Articular chondrocyte of knee joint (primary cell): ENCODE results near the gene TARM1. TPM values are rescaled to one million over a fixed set of nuclear protein-coding genes. Genes with fewer than 3 reads are reported as not detected.

Source experiments
- small RNA-seq: library from RNA; depleted of rRNA; stranded (forward); fragments of <200 nt; gene quantifications from one replicate; pipeline ENCODE3, GENCODE V24; 2012
- total RNA-seq: library from RNA; depleted of rRNA; stranded (reverse); fragments of >200 nt; gene quantifications from 2 replicates; pipeline ENCODE4 v1.2.3, GENCODE V29; 2012

Gene TARM1
- total RNA-seq: not detected in 2 replicates

GRCh38 chr19:54081032-54081431, at the start of gene TARM1:
Gene TARM1, minus strand, starts transcription at chr19:54081365. Its CDS starts 25 bp downstream, at chr19:54081340.

GRCh38 chr19:54115109-54116063, 34.2 kb upstream of the TARM1 start, which contains the start of the genes PRPF31 and TFPT:
Gene PRPF31, plus strand, starts transcription at chr19:54115754. Its CDS starts 2,525 bp downstream, at chr19:54118279.
Gene TFPT, minus strand, starts transcription at chr19:54115657. Its CDS starts 388 bp downstream, at chr19:54115269.

GRCh38 chr19:54102421-54103169, 21.4 kb upstream of the TARM1 start, which contains the start of gene NDUFA3:
Gene NDUFA3, plus strand, starts transcription at chr19:54102855. Its CDS starts 24 bp downstream, at chr19:54102879.

GRCh38 chr19:54100561-54100960, 19.4 kb upstream of the TARM1 start, which contains the start of gene OSCAR:
Gene OSCAR, minus strand, starts transcription at chr19:54100803. Its CDS starts 11 bp downstream, at chr19:54100792.

GRCh38 chr19:54063350-54064116, 17.6 kb downstream of the TARM1 start, which contains the start of gene VSTM1:
Gene VSTM1, minus strand, starts transcription at chr19:54063897. Its CDS starts 120 bp downstream, at chr19:54063777.

Small RNA genes lying within 50 kb of the gene (small RNA-seq; reads per million reads assigned to genes)
- gene AC012314.20: not detected

Other genes starting within 250 kb of the TARM1 start
- gene MYADM, start 213.5 kb downstream of the TARM1 start, total RNA-seq: 30.8 and 31.2 TPM in 2 replicates
- not detected in 2 replicates for gene PRKCG, start 199.2 kb downstream of the TARM1 start, total RNA-seq
- gene CACNG7, start 172.1 kb downstream of the TARM1 start, total RNA-seq: not detected in 2 replicates
- not detected in 2 replicates for gene CACNG8, start 118.4 kb downstream of the TARM1 start, total RNA-seq
- not detected in 2 replicates for gene CACNG6, start 89.7 kb downstream of the TARM1 start, total RNA-seq
- gene VSTM1, start 17.5 kb downstream of the TARM1 start, total RNA-seq: not detected in 2 replicates
- gene OSCAR, start 19.4 kb upstream of the TARM1 start, total RNA-seq: 0.11 and 0.39 TPM in 2 replicates
- 8.8 and 12.0 TPM in 2 replicates for gene NDUFA3, start 21.5 kb upstream of the TARM1 start, total RNA-seq
- gene TFPT, start 34.3 kb upstream of the TARM1 start, total RNA-seq: 8.4 and 9.1 TPM in 2 replicates
- 36.2 and 39.2 TPM in 2 replicates for gene PRPF31, start 34.4 kb upstream of the TARM1 start, total RNA-seq
- 6.9 and 9.7 TPM in 2 replicates for gene CNOT3, start 56.4 kb upstream of the TARM1 start, total RNA-seq
- gene LENG1, start 78.4 kb upstream of the TARM1 start, total RNA-seq: 3.9 and 5.7 TPM in 2 replicates
- gene TMC4, start 91.8 kb upstream of the TARM1 start, total RNA-seq: 1.0 TPM in 1 of 2 replicates, not detected in the other
- gene MBOAT7, start 108.2 kb upstream of the TARM1 start, total RNA-seq: 25.2 and 25.8 TPM in 2 replicates
- gene TSEN34, start 109.9 kb upstream of the TARM1 start, total RNA-seq: 34.3 and 37.2 TPM in 2 replicates
- gene RPS9, start 119.5 kb upstream of the TARM1 start, total RNA-seq: 1,386 and 1,444 TPM in 2 replicates
- not detected in 2 replicates for gene LILRB3, start 141.6 kb upstream of the TARM1 start, total RNA-seq
- gene LILRA6, start 161.4 kb upstream of the TARM1 start, total RNA-seq: not detected in 2 replicates
- gene LILRB5, start 175.9 kb upstream of the TARM1 start, total RNA-seq: not detected in 2 replicates
- gene LILRB2, start 199.7 kb upstream of the TARM1 start, total RNA-seq: not detected in 2 replicates
- gene LILRA5, start 231.8 kb upstream of the TARM1 start, total RNA-seq: 0.22 TPM in 1 of 2 replicates, not detected in the other